MM.1S (cell line): ENCODE data around the gene TCTN3.

Source experiments
- DNase-seq: peaks from one replicate; pipeline ENCODE4 v3.0.0-alpha.2; 2015
- H2AFZ ChIP-seq: fragments of 300-600 bp; sonication (generic); 2 replicates; pipeline ENCODE4 v1.6.0; 2016; ENCODE audit warnings: antibody characterized with exemption, low read length
- H3F3A ChIP-seq: fragments of 300-600 bp; sonication (generic); 2 replicates; pipeline ENCODE4 v1.6.1; 2016; ENCODE audit warnings: mild to moderate bottlenecking, antibody characterized with exemption, low read length, moderate library complexity, mixed read lengths; ENCODE audit not compliant: insufficient read depth
- H3K27ac ChIP-seq: fragments of 300-600 bp; sonication (generic); 2 replicates; pipeline ENCODE4 v1.5.1; 2016; ENCODE audit warnings: mild to moderate bottlenecking, low read length
- H3K27me3 ChIP-seq: fragments of 300-600 bp; sonication (generic); replicated peaks from 2 replicates; pipeline ENCODE4 v1.6.0; 2016; ENCODE audit warnings: low read length; ENCODE audit not compliant: insufficient read depth
- H3K36me3 ChIP-seq: fragments of 300-600 bp; sonication (generic); replicated peaks from 2 replicates; pipeline ENCODE4 v1.6.1; 2016; ENCODE audit warnings: mild to moderate bottlenecking, low read length, mixed read lengths; ENCODE audit not compliant: insufficient read depth
- H3K4me1 ChIP-seq: fragments of 300-600 bp; sonication (generic); 2 replicates; pipeline ENCODE4 v1.6.1; 2016; ENCODE audit warnings: low read length, mixed read lengths
- H3K4me2 ChIP-seq: fragments of 300-600 bp; sonication (generic); 2 replicates; pipeline ENCODE4 v1.6.0; 2016; ENCODE audit warnings: low read depth, low read length
- H3K4me3 ChIP-seq: fragments of 300-600 bp; sonication (generic); 2 replicates; pipeline ENCODE4 v1.5.1; 2016; ENCODE audit warnings: low read length, mixed read lengths
- H3K79me2 ChIP-seq: fragments of 300-600 bp; sonication (generic); 2 replicates; pipeline ENCODE4 v1.6.1; 2016; ENCODE audit warnings: mixed run types, low read length, mixed read lengths
- H3K9ac ChIP-seq: fragments of 300-600 bp; sonication (generic); 2 replicates; pipeline ENCODE4 v1.6.1; 2016; ENCODE audit warnings: low read length, mixed read lengths
- H3K9me2 ChIP-seq: fragments of 300-600 bp; sonication (generic); replicated peaks from 2 replicates; pipeline ENCODE4 v1.6.1; 2016; ENCODE audit warnings: mild to moderate bottlenecking, low read length, mixed read lengths; ENCODE audit not compliant: insufficient read depth
- H3K9me3 ChIP-seq: fragments of 300-600 bp; sonication (generic); replicated peaks from 2 replicates; pipeline ENCODE4 v1.6.1; 2016; ENCODE audit warnings: mild to moderate bottlenecking, low read length, mixed read lengths; ENCODE audit not compliant: insufficient read depth
- H4K20me1 ChIP-seq: fragments of 300-600 bp; sonication (generic); 2 replicates; pipeline ENCODE4 v1.6.1; 2016; ENCODE audit warnings: mild to moderate bottlenecking, low read length, moderate library complexity, mixed read lengths; ENCODE audit not compliant: insufficient read depth
- CTCF ChIP-seq: fragments of 300-600 bp; sonication (generic); IDR thresholded peaks from 2 replicates; pipeline ENCODE4 v1.5.1; 2016; ENCODE audit warnings: antibody characterized with exemption, low read length, mixed read lengths
- EZH2 ChIP-seq: fragments of 300-600 bp; sonication (generic); optimal IDR thresholded peaks from 2 replicates; pipeline ENCODE3; 2017; ENCODE audit warnings: low read depth, mild to moderate bottlenecking, antibody characterized with exemption, low read length, mixed read lengths
- EZH2phosphoT487 ChIP-seq: fragments of 300-600 bp; sonication (generic); IDR thresholded peaks from 2 replicates; pipeline ENCODE4 v1.6.1; 2018; ENCODE audit warnings: antibody characterized with exemption, low read length

The TCTN3 gene

GRCh38 chr10:95616446-95616845 lies 77.3 kb downstream of the TCTN3 start:
- Histone ChIP-seq H3K4me1 (no peaks in the 10 kb centered on the region), H3K4me2 (no peak overlapping the region), H2AFZ (no peak overlapping the region), H3K36me3 (no peaks in the 10 kb centered on the region; the same call in 1 of the 2 replicates), H3K9ac (no peak overlapping the region), H3K9me3 (no peaks in the 10 kb centered on the region), H3F3A (no peaks in the 10 kb centered on the region), H3K27ac (no peak overlapping the region), H3K79me2 (no peaks in the 10 kb centered on the region), H3K27me3 (no peaks in the 10 kb centered on the region), H3K4me3 (no peak overlapping the region), H3K9me2 (no peaks in the 10 kb centered on the region), H4K20me1 (no peaks in the 10 kb centered on the region)
- TF ChIP-seq EZH2phosphoT487, result no peak
- no peak for TF ChIP-seq EZH2
- TF ChIP-seq CTCF, result no peak
- no peak for DNase-seq
